ENCODE data around the gene HINT2.
A peak's percentile ranks its signal among the peaks of the same experiment; 100 is the strongest.

HINT2 gene

DNA sequence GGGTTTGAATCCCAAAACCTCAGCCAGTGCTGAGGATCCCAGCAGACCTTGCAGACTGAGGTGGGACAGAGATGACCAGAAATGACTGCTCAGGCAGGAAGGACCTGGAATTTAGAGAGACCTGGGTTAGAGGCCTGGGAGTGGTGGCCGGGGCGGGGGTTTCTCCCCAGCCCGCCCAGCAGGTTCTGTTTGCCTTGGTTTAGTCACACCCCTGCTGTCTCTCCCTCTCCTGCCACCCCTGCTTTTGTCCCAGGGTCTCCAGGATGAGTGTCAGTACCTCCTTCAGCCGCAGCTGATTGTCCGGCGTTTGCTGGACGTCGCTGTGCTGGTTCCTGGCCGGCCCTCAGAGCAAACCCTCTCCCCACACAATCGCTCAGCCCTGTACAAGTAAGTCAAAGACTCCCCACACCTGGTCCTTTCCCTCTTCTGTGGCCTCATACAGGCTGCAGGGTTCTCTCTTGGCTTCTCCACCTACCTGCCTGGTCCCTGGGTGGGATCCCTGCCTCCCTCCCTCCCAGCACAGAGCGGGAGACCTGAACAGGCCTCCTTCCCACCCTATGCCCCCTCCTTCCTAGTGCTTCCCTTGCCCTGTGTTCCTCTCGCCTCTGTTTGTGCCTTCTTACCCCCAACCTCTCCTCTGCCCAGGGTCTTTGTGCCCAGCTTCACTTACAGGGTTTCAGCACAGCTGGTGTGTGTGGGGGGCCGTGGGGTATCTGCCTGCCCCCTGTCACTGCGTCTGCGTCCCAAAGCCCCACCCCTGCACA lies 26.2 kb upstream of the HINT2 start:
- no peak for DNase-seq

DNA sequence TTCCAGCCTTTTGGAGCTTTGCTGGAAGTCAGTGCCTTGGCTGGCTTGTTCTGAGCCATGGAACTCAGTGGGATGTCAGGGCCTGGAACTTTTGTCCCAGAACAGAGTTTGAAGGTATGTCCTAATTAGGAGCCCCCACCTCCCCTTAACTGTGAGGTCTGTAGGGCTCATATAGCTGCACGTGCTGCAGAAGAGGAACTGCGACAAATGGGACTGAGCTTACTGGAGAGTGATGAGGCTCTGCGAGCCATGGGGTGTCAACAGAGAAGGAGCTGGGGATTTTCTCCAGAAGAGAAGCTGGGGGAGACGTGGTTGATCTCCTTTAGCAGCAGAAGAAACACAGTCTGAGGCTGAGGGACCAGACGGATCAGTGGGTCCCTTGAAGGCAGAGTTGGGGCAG lies 25.1 kb upstream of the HINT2 start:
- no peak for DNase-seq

DNA sequence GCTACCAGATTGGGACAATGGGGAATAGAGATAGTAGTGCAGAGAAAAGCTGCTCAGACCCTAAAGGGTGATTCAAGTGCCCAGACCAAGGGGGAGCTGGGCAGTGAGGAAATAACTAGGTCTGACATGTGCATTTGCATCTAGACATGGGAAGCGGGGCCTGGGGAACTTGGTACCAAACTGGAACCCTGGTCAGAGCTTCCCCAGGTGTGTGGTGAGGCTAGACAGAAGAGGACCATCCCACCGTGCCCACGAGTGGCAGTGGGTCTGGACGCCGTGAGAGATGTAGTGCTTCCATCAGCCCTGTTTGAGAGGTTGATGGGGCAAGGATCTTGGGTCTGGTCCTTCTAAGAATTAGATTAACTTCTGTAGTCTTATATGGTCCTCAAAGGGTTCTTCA lies 21.8 kb upstream of the HINT2 start:
- DNase-seq = no peak

DNA sequence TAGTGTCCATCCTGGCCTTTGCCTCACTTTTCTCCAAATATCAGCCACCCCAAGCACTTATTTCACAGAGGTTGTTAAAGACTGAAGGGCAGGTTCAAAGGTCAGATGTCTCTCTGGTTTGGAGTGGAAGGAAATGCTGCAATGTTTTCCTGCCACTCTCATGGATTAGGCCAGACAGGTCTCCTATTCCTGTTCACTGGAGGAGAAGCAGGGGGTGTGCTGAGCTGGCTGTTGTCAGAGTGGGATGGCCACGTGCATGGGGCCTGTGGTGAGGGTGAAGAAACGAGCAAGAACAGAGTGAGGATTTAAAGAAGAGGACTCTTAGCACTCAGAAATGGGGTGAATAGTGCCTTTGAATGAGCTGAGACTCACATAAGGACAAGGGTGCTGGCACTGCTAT lies 20.9 kb upstream of the HINT2 start:
- no peak for DNase-seq

DNA sequence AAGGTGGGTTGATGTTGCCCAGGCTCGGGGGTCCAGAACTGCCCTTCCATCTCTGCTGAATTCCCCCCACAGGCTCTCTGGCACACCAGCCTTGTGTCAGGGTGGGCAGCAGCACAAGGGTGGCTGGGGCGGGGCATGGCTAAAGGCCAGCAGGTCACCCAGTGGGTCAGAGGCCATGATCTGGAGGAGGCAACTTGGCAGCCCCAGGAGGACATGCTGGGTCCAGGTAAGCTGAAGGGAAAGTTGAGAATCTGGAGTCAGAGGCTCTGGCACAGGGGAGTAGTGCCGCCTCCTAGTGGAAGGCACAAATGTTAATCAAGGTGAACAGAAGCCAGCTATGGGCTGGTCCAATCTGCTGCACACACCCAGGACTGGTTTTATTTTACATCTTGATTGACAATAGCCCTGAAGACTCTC lies 20.4 kb upstream of the HINT2 start:
- DNase-seq = no peak

DNA sequence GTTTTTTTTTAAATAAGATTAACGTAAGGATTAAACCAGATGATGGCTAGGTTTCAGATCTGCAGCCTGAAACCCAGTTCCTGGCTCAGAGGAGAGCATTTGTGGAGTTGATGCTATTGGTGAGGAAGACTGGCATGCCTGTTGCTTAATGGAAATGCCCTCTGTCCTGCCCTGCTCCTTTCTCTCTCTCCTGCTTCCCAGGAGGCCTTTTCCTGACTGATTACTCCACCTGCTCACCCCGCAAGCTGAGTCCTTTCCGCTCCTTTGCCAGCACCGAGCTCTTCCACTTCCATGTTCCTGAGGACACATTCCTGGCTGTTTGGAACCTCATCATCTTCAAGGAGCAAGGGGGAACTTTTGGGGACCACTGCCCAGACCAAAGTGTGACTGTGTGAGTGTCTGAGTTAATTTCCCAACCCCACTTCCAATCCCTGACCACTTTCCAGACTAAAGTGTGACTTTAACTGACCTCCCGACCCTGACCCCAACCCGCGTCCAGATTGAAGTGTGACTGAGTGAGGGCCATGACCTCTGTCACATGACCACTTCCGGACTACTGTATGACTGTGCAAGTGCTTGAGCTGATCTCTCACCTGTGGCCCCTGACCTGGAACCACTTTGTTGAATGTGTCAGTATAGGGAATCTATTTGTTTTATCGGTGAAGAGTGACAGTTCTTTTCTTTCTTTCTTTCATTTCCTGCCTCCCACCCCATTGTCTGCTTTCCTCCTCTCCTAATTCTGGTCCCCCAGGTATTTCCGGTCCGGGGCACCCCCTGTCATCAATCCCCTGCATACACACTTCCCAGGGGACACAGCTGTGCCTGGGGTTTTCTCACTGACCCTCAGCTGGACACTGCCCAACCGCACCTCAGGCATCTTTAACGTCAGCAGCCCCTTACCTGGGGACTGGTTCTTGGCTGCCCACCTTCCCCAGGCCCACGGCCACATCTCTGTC lies 19.7 kb upstream of the HINT2 start:
- no peak for DNase-seq

DNA sequence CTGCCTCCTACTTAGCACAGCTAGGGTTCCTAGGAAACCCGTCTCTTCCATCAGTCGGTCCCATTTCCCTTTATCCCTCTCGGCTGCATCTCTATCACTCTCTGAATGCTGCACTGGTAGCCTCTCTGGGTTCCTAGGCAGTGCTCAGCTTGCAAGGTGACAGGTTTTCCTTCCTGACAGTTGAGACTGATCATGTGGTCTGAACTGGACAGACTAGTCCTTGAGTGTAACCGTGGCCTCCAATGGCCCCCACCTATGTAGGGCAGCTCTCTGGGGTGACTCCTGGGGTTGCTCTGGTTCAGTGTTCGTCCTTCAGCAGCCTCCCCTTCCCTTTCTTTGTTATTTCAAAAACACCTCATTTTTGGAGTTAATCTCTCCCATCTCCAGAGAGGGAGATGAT lies 18.0 kb upstream of the HINT2 start:
- DNase-seq = no peak

DNA sequence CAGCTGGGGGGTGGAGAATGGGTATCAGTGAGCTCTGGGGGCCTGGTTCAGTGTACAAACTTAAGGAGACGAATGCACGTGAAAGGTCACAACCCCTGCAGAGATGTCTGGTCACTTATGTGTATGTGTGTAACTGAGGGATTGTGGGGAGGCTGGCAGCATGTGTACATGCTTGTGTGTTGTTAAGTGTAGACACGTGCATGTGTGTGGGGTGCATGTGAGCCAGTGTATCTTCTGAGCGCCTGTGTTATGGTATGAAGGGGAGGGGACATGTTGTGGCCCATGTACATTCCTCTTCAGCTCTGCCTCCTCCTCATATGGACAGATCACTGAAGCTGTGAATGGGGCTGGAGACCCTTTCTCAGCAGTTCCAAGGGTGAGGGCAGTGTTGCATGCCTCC lies 16.2 kb upstream of the HINT2 start:
- no peak for DNase-seq

DNA sequence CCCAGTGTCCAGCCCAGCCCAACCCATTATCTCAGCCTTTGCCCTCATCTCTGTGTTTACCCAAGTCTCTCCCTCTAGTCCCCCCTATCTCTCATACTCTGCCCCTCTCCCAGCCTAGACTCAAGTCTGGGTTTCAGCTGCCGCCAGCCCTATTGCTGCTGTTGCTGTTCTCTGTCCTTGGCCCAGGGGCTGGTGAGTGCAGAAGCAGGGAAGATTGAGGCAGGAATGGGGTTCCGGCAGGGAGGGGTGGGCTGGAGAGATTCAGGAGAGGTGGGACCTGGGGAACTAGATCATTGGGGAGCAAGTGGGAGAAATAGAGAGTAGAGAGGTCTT lies 14.9 kb upstream of the HINT2 start:
- no peak for DNase-seq

DNA sequence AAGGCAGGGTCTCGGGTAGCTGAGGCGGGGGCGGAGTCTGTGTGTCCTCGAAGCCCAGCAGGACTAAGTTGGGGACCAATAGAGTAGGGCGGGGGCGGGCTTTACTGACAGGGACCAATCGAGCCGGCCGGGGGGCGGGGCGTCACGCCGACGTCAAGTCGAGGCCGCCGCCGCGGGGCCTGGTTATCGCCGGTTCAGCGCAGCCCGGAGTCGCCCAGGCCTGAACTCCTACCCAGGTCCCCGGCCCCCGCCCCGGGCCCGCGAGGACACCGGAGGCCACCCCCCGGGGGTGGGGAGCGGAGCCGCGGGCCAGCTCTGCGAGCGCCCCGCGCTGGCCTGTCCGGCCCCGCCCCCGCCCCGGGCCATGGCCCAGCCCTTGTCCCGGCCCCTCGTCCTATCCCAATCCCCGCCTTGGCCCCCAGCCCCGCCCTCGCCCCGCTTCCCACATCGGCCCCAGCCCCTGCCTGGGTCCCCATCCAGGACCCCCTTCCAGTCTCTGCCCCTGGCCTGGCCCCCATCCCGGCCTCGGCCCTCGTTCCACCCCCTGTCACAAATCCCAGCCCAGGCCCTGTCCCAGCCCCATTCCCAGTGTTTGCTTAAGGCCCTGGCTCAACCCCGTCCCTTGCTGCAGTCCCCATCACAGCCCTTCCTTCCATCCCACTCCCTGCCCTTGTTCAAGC lies 14.4 kb upstream of the HINT2 start, which contains the start of gene TMEM8B:
TSS of gene TMEM8B (plus strand) at position 145 of the 680 bp plus-strand sequence. CDS start at position 365, 220 bp downstream.
- peak; percentile 93 for DNase-seq

DNA sequence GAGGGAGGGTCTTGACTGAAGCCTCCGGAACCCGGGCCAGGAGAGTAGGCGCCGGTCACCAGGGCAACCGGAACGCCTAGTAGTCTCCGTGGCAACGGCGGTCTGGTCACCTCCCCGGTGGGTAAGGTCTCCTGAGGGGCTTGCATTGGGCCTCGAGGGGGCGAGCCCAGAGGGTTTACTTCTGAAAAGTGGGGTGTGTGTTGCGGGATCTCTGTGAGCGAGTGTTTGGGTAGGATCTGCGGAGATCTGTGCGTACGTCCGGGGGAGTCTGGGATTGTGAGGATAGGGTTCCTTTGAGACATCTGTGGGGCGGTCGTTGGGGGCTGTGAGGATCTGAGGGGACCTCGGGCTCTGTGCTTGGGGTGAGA lies 13.9 kb upstream of the HINT2 start, which contains the start of gene FAM221B:
TSS of gene FAM221B (minus strand) at position 17 of the 368 bp plus-strand sequence. CDS start 2,571 bp downstream, outside the sequence.
- no peak for DNase-seq

DNA sequence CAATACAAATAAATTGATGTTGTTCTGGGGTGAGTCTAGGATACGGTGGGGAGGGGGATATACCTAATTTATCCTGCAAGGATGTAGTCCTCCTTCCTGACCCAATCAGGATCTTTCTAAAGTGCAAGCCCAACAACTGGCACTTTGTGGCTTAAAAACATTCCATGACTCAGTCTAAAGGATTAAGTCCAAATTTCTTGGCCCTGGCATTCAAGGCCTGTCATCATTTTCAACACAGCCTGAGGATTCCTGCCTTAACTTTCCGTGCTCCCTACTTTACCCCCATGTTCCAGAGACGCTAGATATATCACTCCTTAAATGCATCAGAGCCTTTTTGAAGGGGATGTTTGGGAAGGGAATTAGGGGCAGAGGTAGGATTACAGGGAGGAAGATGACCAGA lies 12.6 kb upstream of the HINT2 start:
- peak; percentile 77 for DNase-seq

DNA sequence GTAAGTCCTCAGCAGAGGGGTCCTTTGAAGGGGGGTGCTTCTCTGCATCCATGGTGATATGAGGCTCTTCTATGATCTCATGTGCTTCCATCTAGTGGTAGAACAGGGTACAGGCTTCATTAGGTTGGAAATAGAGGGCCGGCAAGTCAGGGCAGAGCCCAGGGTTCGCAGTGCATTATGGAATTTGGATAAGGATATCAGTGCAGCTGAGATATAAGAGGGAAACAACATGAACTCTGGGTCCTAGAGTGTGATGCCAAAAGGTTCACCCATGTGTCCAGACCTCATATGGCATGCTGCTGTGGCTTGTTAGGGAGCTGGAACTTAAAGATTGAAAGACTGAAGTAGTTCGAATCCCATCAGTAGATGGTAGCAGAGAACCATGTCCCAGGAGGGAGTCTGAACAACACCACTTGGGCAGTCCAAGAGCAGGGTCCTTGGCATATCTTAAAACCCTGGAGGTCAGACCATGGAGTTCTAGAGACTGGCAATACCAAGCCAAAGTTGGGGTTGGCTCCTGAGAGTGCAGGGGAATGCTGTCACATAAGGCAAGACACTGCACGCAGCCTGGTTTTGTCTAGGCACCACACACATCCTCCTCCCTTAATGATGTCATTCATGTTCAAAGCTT lies 11.3 kb upstream of the HINT2 start:
- peak; percentile 43 for DNase-seq

DNA sequence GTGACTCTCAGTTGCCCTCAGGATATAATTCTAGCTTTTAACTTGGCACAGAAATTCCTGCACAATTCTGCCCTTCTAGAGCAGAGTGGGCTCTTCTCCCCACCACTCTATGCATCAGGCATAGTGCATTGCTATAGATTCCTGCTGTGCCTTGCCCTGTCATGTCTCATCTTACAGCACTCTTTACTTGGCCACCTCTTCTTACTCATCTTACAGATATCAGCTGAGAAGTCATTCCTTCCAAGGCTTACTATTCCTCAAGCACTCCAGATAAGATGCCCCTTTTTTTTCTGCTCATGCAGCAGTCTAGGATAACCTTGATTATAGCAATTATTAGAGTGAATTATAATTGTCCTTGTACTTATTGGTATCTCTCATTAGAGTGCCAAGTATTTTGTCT lies 8.1 kb upstream of the HINT2 start:
- no peak for DNase-seq

DNA sequence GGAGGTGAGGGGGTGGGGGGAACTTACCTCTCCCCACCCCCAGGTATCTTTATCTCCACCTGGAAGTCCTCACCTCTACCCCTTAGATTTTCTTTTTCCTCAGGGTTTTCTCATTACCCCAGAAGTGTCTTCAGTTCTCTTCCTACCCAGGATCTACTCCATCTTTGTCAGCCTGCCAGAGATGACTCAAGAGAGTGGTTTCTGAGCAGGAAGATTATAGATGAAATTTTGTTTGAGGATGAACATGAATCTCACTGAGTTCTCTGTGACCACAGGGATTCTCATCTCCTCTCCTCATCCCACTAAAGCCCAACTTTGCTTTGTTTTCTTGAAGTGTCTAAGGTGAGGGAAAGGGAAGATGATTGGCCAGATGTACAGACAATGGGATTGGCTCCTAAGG lies 5.2 kb upstream of the HINT2 start:
- DNase-seq = peak; percentile 52

DNA sequence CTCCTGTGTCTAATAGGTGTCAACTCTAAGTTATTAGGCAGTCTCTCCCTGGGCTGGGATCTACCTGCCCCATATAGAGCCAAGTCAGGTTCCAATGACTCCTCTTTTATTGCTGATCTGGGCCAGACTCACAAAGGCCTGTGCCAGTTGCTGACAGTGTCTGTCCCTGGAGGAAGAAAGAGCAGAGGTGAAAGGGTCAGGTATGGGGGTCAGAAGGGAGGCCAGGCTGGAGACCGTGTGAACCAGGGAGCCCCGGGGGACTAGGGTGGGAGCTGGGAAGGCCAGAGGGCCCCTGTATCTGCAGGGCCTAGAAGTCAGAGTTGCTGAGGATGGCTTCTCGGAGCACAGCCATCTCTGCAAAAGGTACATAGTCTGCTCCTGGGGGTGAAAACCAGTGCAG lies 3.5 kb upstream of the HINT2 start:
- no peak for DNase-seq

DNA sequence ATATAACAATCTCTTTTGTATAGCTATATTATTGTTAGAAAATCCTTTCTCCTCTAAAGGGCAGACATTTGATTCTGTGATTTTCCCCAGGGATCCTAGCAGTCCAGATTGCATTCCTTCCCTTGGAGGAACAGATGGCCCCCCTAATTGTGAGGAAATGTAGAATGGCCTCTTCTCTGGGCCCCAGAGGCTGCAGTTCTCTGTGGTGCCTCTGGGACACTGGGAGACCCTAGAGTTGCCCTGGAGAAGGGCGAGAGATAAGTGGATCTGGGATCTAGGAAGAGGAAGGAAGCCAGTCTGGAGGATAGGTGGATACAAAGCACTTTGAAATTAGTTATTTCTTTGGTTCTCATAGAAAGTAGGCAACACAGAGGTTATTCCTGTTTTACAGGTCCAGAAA lies 1.9 kb upstream of the HINT2 start:
- no peak for DNase-seq

DNA sequence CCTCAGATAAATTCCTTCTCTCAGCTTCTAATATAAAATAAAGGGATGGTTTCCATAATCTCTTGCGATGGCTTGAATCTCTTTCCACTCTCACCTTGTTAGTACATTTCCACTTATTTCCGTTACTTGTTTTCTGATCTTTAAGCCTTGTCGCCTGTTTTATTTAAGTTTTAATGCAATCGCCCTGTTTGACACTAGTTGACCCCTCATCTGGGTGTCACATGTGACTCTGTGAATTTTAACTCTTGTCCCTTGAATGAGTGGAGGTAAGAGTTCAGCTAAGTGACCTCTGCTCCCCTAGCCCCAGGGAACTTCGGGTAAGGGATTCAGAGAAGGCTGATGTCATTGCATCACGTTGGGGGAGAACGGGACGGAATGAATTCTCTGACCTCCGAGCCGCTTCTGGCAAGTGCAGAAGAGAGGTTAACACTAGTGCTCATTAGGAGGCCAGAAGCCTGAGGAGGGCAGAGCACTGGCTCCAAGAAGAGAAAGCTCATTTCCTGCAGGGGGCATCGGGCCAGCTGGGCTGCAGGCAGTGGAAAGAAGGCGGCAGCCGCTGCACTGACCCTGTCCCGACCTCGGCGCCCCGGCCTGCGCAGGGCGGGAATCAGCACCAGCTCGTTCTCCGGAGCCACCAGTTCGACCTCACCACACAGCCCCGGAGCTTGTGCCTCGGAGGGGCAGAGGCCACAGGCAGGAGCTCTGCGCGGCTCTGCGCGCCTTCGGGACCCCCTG lies 569 bp downstream of the HINT2 start:
- DNase-seq = no peak

DNA sequence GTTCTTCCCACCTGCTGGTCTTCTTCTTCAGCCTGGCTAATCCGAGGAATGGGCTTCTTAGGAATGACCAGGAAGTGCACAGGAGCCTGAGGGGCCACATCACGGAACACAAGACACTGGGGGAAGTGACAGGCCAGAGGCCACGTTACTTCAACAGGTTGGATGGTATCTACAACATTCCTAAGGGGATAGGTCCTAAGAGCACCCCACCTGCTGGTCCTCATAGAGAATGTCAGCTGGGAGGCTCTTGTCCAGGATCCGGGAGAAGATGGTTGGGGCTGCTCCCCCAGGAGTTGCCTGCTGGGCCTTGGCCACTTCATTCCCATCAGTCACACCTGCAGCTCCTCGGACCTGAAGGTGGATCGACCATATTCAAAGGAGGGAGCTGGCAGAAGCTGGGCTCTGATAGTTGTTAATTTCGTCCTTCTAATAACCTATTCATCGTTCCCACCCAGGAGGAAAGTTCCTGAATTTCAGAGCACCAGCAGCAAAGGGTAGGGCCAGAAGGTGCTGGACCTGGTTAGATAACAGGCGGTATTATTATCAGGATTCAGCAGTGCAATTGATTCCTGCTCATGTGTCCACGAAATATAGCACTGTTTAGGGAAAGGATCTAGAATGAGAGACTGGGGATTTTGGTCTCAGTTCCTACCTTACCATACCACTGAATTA lies 1.3 kb downstream of the HINT2 start:
- no peak for DNase-seq

DNA sequence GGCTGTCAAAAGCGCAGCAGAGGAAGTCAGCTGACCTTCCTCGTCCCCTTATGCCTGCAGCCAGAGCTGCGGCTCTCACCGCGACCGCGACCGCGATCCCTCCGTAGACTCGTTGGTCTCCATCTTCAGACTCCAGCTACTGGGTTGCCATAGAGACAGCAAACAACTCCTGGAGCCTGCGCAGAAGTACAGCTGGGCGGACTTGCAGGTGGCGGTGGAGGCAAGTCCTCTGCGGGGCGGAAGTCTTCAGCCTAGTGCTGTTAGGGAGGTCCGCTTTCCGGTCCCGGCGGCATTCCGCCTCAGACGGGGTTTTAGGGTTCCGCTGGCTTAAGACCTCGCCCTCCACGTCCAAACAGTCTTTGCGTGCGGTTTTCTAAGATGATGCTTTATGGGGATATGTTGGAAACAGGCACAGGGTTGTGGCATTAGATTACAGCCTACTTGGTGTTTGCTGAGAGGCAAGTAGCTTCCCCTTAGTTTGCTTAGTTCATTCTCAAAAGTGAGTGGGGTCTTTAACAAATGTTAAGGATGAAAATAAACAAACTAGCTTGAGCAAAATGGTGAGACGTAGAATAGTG lies 2.7 kb downstream of the HINT2 start, which contains the start of gene SPAG8:
TSS of gene SPAG8 (minus strand) at position 238 of the 578 bp plus-strand sequence. CDS start at position 123, 115 bp downstream.
- DNase-seq = peak; percentile 89

DNA sequence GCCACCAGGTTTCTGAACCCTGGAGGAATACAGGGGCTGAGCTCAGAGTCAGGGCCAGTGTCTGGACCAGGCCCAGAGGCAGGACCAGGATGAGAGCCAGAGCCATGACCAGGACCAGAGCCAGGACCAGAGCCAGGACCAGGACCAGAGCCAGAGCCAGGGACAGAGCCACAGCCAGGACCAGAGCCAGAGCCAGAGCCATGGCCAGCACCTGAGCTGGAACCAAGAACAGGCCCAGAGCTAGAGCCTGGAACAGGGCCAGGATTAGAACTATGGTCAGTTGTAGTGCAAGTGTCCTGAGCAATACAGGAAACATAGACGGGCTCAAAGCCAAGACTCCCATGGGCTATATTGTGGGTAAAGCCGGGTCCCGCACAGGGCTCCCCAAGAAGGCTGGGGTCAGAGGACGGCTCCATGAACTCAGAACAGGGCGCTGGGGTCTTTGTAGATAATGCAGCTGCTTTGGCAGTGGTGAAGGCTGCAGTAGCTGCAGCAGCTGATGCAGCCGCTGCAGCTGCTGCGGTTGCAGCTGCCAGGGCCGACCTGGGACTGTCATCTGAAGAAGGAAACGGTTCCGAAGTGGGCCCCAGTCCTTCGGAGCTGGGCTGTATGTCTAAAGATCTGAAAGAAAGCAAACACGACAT lies 3.3 kb downstream of the HINT2 start:
- no peak for DNase-seq

All from amniotic stem cell (primary cell).